A549 (cell line): Measurements from ENCODE around the gene SCAF8. TPM values are rescaled to one million over a fixed set of nuclear protein-coding genes. Genes with fewer than 3 reads are reported as not detected.

Experiments used
- ATAC-seq, 2 experiments: fragments of 200-7000 bp in 1 of 2; fragments of >200 bp in 1 of 2; cut with Nextera tagmentation in 1 of 2; cut with Tn5 transposase in 1 of 2; 3 replicates each; pipeline versions ENCODE4 v1.8.0 to v1.9.1; 2018 to 2020; ENCODE audit warnings: mild to moderate bottlenecking in 1 of 2, moderate library complexity in 1 of 2
- CTCF ChIA-PET: fragments of 300-600 bp; sonication (Branson Sonifier 250); formaldehyde crosslinking; extraction: SDS; loops from one replicate; lab custom pipeline; 2021; ENCODE audit warnings: antibody characterized with exemption, inconsistent platforms; lab: Yijun Ruan, JAX
- POLR2A ChIA-PET: fragments of 350-600 bp; formaldehyde crosslinking; extraction: SDS; loops from one replicate; lab custom pipeline; 2021; ENCODE audit warnings: antibody characterized with exemption, inconsistent platforms; lab: Yijun Ruan, JAX
- DNase-seq, 2 experiments: peaks; one replicate each; pipeline versions ENCODE4 v3.0.0 to v3.0.0-alpha.2; 2011 to 2016; ENCODE audit warnings: low read depth in 1 of 2, low spot score in 1 of 2
- FAIRE-seq: peaks from 2 replicates; lab custom pipeline; 2011; peaks lifted over from hg19 to GRCh38; lab: Jason Lieb, UNC
- H3K27ac ChIP-seq, 2 experiments: fragments of >200 bp; sonication (Bioruptor Twin); formaldehyde crosslinking; 3 replicates each; pipeline ENCODE4 v1.5.1; 2016 to 2017
- H3K4me1 ChIP-seq: fragments of >200 bp; sonication (Bioruptor Twin); formaldehyde crosslinking; 3 replicates; pipeline ENCODE4 v1.6.1; 2016
- H3K4me2 ChIP-seq: fragments of >200 bp; sonication (Bioruptor Twin); formaldehyde crosslinking; 3 replicates; pipeline ENCODE4 v1.6.1; 2016
- H3K4me3 ChIP-seq: fragments of >200 bp; sonication (Bioruptor Twin); formaldehyde crosslinking; 3 replicates; pipeline ENCODE4 v1.5.1; 2016
- H3K9me3 ChIP-seq: fragments of >200 bp; sonication (Bioruptor Twin); formaldehyde crosslinking; 3 replicates; pipeline ENCODE4 v1.6.1; 2016
- ATOH8 ChIP-seq: fragments of 250-450 bp; sonication (Bioruptor Pico); IDR thresholded peaks from 2 replicates; pipeline ENCODE4 v1.5.0; 2020; ENCODE audit warnings: low read depth, mild to moderate bottlenecking, moderate library complexity
- CBX2 ChIP-seq: fragments of 200-600 bp; sonication (generic); IDR thresholded peaks from 2 replicates; pipeline ENCODE4 v1.6.1; 2016; ENCODE audit warnings: low read depth, mild to moderate bottlenecking, borderline replicate concordance
- CHD2 ChIP-seq: fragments of 150-350 bp; IDR thresholded peaks from 2 replicates; pipeline ENCODE4 v1.6.1; 2014; ENCODE audit warnings: low read length; ENCODE audit not compliant: partially characterized antibody
- CTCF ChIP-seq: fragments of >200 bp; sonication (Bioruptor Twin); formaldehyde crosslinking; IDR thresholded peaks from 3 replicates; pipeline ENCODE4 v1.5.1; 2016
- HEYL ChIP-seq: fragments of 250-450 bp; sonication (Bioruptor Pico); IDR thresholded peaks from 2 replicates; pipeline ENCODE4 v1.8.0; 2021; ENCODE audit warnings: mild to moderate bottlenecking, moderate library complexity
- JUN ChIP-seq, 2 experiments: fragments of >200 bp; sonication (Bioruptor Twin); formaldehyde crosslinking; IDR thresholded peaks; 2 replicates in 1 of 2; 3 replicates in 1 of 2; pipeline ENCODE4 v1.6.1; 2016 to 2017
- JUNB ChIP-seq: fragments of >200 bp; sonication (Bioruptor Twin); formaldehyde crosslinking; IDR thresholded peaks from 2 replicates; pipeline ENCODE4 v1.6.1; 2016
- KDM1A ChIP-seq: fragments of 200-600 bp; sonication (generic); IDR thresholded peaks from 2 replicates; pipeline ENCODE4 v1.6.1; 2016; ENCODE audit warnings: low read depth, mild to moderate bottlenecking
- KDM5A ChIP-seq: fragments of 200-600 bp; sonication (generic); IDR thresholded peaks from 2 replicates; pipeline ENCODE4 v1.6.1; 2016; ENCODE audit warnings: antibody characterized with exemption, mild to moderate bottlenecking
- NFE2L2 ChIP-seq: fragments of 150-350 bp; conservative IDR thresholded peaks from 2 replicates; pipeline ENCODE4 v1.6.1; 2014; ENCODE audit warnings: low read length
- NPAS2 ChIP-seq: fragments of 250-450 bp; sonication (Bioruptor Pico); IDR thresholded peaks from 2 replicates; pipeline ENCODE4 v1.8.0; 2022; ENCODE audit warnings: mild to moderate bottlenecking, moderate library complexity, borderline replicate concordance
- NR3C1 ChIP-seq: fragments of >200 bp; sonication (Bioruptor Twin); formaldehyde crosslinking; IDR thresholded peaks from 3 replicates; pipeline ENCODE4 v1.6.1; 2017
- PBX3 ChIP-seq: IDR thresholded peaks from 2 replicates; pipeline ENCODE4 v1.6.1; 2012
- POLR2AphosphoS2 ChIP-seq: conservative IDR thresholded peaks from 2 replicates; pipeline ENCODE4 v1.6.1; 2012; ENCODE audit warnings: low read length, improper control_type of control experiment, inconsistent platforms
- RAD21 ChIP-seq, 2 experiments: fragments of >200 bp in 1 of 2; sonication (Bioruptor Twin) in 1 of 2; formaldehyde crosslinking in 1 of 2; IDR thresholded peaks in 1 of 2; conservative IDR thresholded peaks in 1 of 2; 2 replicates in 1 of 2; 3 replicates in 1 of 2; pipeline ENCODE4 v1.6.1; 2012 to 2018; ENCODE audit warnings: inconsistent platforms in 1 of 2
- RARB ChIP-seq: fragments of 250-450 bp; sonication (Bioruptor Pico); IDR thresholded peaks from 2 replicates; pipeline ENCODE4 v1.8.0; 2021; ENCODE audit warnings: mild to moderate bottlenecking, moderate library complexity
- RCOR1 ChIP-seq: fragments of 150-350 bp; IDR thresholded peaks from 2 replicates; pipeline ENCODE4 v1.6.1; 2014; ENCODE audit warnings: antibody characterized with exemption, low read length, low read depth
- REST ChIP-seq: fragments of 200-600 bp; sonication (generic); IDR thresholded peaks from 2 replicates; pipeline ENCODE4 v1.6.1; 2016; ENCODE audit warnings: antibody characterized with exemption, mild to moderate bottlenecking, moderate library complexity
- TFCP2L1 ChIP-seq: fragments of 250-450 bp; sonication (Bioruptor Pico); IDR thresholded peaks from 2 replicates; pipeline ENCODE4 v1.5.0; 2021; ENCODE audit warnings: mild to moderate bottlenecking
- TP53 ChIP-seq: fragments of 250-450 bp; sonication (Bioruptor Pico); IDR thresholded peaks from 2 replicates; pipeline ENCODE4 v1.5.0; 2021; ENCODE audit warnings: mild to moderate bottlenecking, moderate library complexity
- USF2 ChIP-seq: fragments of 450-650 bp; IDR thresholded peaks from 2 replicates; pipeline ENCODE4 v1.6.1; 2014; ENCODE audit warnings: antibody characterized with exemption
- ZC3H11A ChIP-seq: fragments of 450-650 bp; IDR thresholded peaks from 2 replicates; pipeline ENCODE4 v1.6.1; 2014; ENCODE audit warnings: antibody characterized with exemption, mild to moderate bottlenecking
- ZNF302 ChIP-seq: fragments of 250-450 bp; sonication (Bioruptor Pico); IDR thresholded peaks from 2 replicates; pipeline ENCODE4 v1.9.0; 2021; ENCODE audit warnings: inconsistent platforms, mild to moderate bottlenecking, moderate library complexity
- WGBS: methylation state at CpG from one replicate; pipeline ENCODE4 v1.1.6; 2017; ENCODE audit errors: missing lambda C conversion rate; 5-methylcytosine and 5-hydroxymethylcytosine counted together
- polyA plus RNA-seq, 4 experiments: library from polyadenylated mRNA; depleted of rRNA in 3 of 4; stranded (reverse); fragments of >200 nt; fragmentation: RNase III in 1 of 4; extraction: RNeasy Plus Mini Kit Qiagen cat#74134 plus additional on column Dnase treatment in 1 of 4; gene quantifications; 2 replicates in 3 of 4; 3 replicates in 1 of 4; pipeline ENCODE4 v1.2.3, GENCODE V29; 2011 to 2017

The SCAF8 gene
- polyA plus RNA-seq, 2 of the 4 experiments (the other 2 are of a cell fraction), result 13.4 to 27.3 TPM

- no peak for FAIRE-seq
- POLR2A ChIA-PET, result no interaction called here
- 84% methylated on average over 2 of the region's 2 CpGs for WGBS
Observed at GRCh38 chr6:154785075-154785474, 51.9 kb downstream of the SCAF8 start.

GRCh38 chr6:154786144-154786868 lies 53.1 kb downstream of the SCAF8 start:
- H3K4me2 ChIP-seq, result no peak overlapping the region
- POLR2A ChIA-PET, result no interaction called here
- 95% methylated on average over 9 of the region's 9 CpGs for WGBS

More at GRCh38 chr6:154785075-154785474, 51.9 kb downstream of the SCAF8 start:
- DNase-seq (no peak), ATAC-seq (no peak)
- Histone ChIP-seq H3K4me2 (no peak overlapping the region), H3K9me3 (no peaks in the 10 kb centered on the region), H3K27ac (no peak overlapping the region), H3K4me3 (no peak overlapping the region), H3K4me1 (peaks cover 5% of the 10 kb centered on the region; the same call in 1 of the 3 replicates)
- TF ChIP-seq NR3C1 (no peak), KDM1A (no peak), POLR2AphosphoS2 (no peak), NPAS2 (no peak), ZC3H11A (no peak), CTCF (no peak), CHD2 (no peak), USF2 (no peak), ATOH8 (CRISPR knock-in tag) (no peak), NFE2L2 (no peak), PBX3 (no peak), JUNB (no peak)
- CTCF ChIA-PET, result interaction anchor here (0.6 to 1.5 kb wide), 3 partner anchors 15 to 110 kb away, joined by 3 to 4 read pairs (median 3); no protein-coding TSS in a partner anchor

GRCh38 chr6:154791556-154792317 lies 58.5 kb downstream of the SCAF8 start:
- no peak for DNase-seq
- H3K27ac ChIP-seq, result no peak overlapping the region
- ChIA-PET CTCF (no interaction called here), POLR2A (no interaction called here)
- ATAC-seq, result no peak
- no peak overlapping the region for H3K4me2 ChIP-seq
- no peak overlapping the region for H3K4me3 ChIP-seq
- H3K4me1 ChIP-seq, result peaks cover 26% of the 10 kb centered on the region
- FAIRE-seq, result no peak
- H3K9me3 ChIP-seq, result no peaks in the 10 kb centered on the region
- 64% methylated on average over 5 of the region's 5 CpGs for WGBS
- TF ChIP-seq POLR2AphosphoS2 (no peak), RAD21 (conservative IDR thresholded peaks at IDR 0.05 in 1 of 2, IDR thresholded peaks at IDR 0.05 in 1 of 2) (no peak), TP53 (CRISPR knock-in tag) (no peak), RARB (CRISPR knock-in tag) (no peak), ZNF302 (CRISPR knock-in tag) (no peak), REST (no peak), CTCF (no peak), HEYL (CRISPR knock-in tag) (no peak)

More at GRCh38 chr6:154786144-154786868, 53.1 kb downstream of the SCAF8 start:
- peaks cover 7% of the 10 kb centered on the region; the same call in 1 of the 3 replicates for H3K4me1 ChIP-seq
- no peaks in the 10 kb centered on the region for H3K9me3 ChIP-seq
- ATAC-seq (no peak), FAIRE-seq (no peak), DNase-seq (no peak)
- no peak overlapping the region for H3K27ac ChIP-seq
- H3K4me3 ChIP-seq, result no peak overlapping the region
- CTCF ChIA-PET, result no interaction called here
- TF ChIP-seq JUN (IDR thresholded peaks at IDR 0.05) (no peak), TP53 (CRISPR knock-in tag) (no peak), CBX2 (no peak), ZC3H11A (no peak), KDM5A (no peak), TFCP2L1 (CRISPR knock-in tag) (no peak), RCOR1 (no peak)
